Tibial nerve (tissue), 3 donors: ENCODE measurements around the gene RPS6KA2.

Experiments used
- CTCF ChIP-seq, 5 experiments: fragments of 200-600 bp in 3 of 5; fragments of 450-650 bp in 2 of 5; sonication (generic) in 3 of 5; IDR thresholded peaks; one replicate each; pipeline ENCODE4 v1.5.1; 2016 to 2019; ENCODE audit warnings: antibody characterized with exemption in 5 of 5, mild to moderate bottlenecking in 3 of 5, moderate library complexity in 2 of 5
- POLR2A ChIP-seq, 2 donors: fragments of 450-650 bp; IDR thresholded peaks; one replicate each; pipeline ENCODE4 v1.6.1; 2017; ENCODE audit warnings: antibody characterized with exemption in 2 of 2, mild to moderate bottlenecking in 2 of 2, moderate library complexity in 2 of 2

- TF ChIP-seq CTCF (IDR thresholded peaks at IDR 0.05) (no peak), POLR2A (IDR thresholded peaks at IDR 0.05) (no peak)
Observed at GRCh38 chr6:166670894-166671293, 43.8 kb upstream of the RPS6KA2 start.
